ENCODE data around the gene SERPINB6. TPM values are rescaled to one million over a fixed set of nuclear protein-coding genes. Genes with fewer than 3 reads are reported as not detected.

SERPINB6 gene
- polyA plus RNA-seq, 1 of the 3 experiments (the other 2 are of a cell fraction) = 102 TPM

- Histone ChIP-seq H3K4me1 (ENCODE audit: control insufficient read depth in 1 of 2, insufficient read depth in 2 of 2, low read depth in 1 of 2, low read length in 1 of 2) (peaks cover 0 to 3% of the 10 kb centered on the region in 2 experiments; a peak in 1 of 4 replicates), H3K27ac (ENCODE audit: low read depth in 2 of 2, low read length in 1 of 2) (no peak overlapping the region), H3K9ac (no peak overlapping the region), H3K9me3 (no peaks in the 10 kb centered on the region), H3K9me2 (no peaks in the 10 kb centered on the region), H3K79me2 (ENCODE audit: insufficient read depth) (no peaks in the 10 kb centered on the region), H3K27me3 (ENCODE audit: insufficient read depth) (no peaks in the 10 kb centered on the region), H3F3A (replicated peaks; ENCODE audit: insufficient read depth) (no peaks in the 10 kb centered on the region), H4K20me1 (ENCODE audit: insufficient read depth) (no peaks in the 10 kb centered on the region), H3K36me3 (replicated peaks in 1 of 2; ENCODE audit: control insufficient read depth in 1 of 2, insufficient read depth in 2 of 2, low read length in 1 of 2) (peaks cover 0 to 9% of the 10 kb centered on the region in 2 experiments), H3K4me2 (no peak overlapping the region), H2AFZ (ENCODE audit: low read depth) (no peak overlapping the region), H3K4me3 (ENCODE audit: low read depth in 2 of 2, low read length in 1 of 2) (no peak overlapping the region)
- ChIA-PET POLR2A (no interaction called here), CTCF (interaction anchor here (0.8 to 1.5 kb wide), 3 partner anchors 9 to 67 kb away, joined by 3 to 5 read pairs (median 4); no protein-coding TSS in a partner anchor)
- no peak for TF ChIP-seq IRF3 (IDR thresholded peaks at IDR 0.05; ENCODE audit: low read depth, low read length)
- WGBS (ENCODE audit: low lambda C conversion rate) = 100% methylated on average over 1 of the region's 1 CpG
- no peak for DNase-seq
Measured at GRCh38 chr6:3019065-3019464, 47.7 kb upstream of the SERPINB6 start.

GRCh38 chr6:3017304-3017703 is 45.9 kb upstream of the SERPINB6 start:
- Histone ChIP-seq H3K4me1 (ENCODE audit: control insufficient read depth in 1 of 2, insufficient read depth in 2 of 2, low read depth in 1 of 2, low read length in 1 of 2) (no peaks in the 10 kb centered on the region; a peak in 1 of 4 replicates), H3K9me3 (no peaks in the 10 kb centered on the region), H3K27me3 (ENCODE audit: insufficient read depth) (no peaks in the 10 kb centered on the region), H3K36me3 (replicated peaks in 1 of 2; ENCODE audit: control insufficient read depth in 1 of 2, insufficient read depth in 2 of 2, low read length in 1 of 2) (peaks cover 0 to 12% of the 10 kb centered on the region in 2 experiments), H3K9ac (no peak overlapping the region), H3K27ac (ENCODE audit: low read depth in 2 of 2, low read length in 1 of 2) (no peak overlapping the region), H3K9me2 (no peaks in the 10 kb centered on the region), H3K4me3 (ENCODE audit: low read depth in 2 of 2, low read length in 1 of 2) (no peak overlapping the region), H4K20me1 (ENCODE audit: insufficient read depth) (no peaks in the 10 kb centered on the region), H2AFZ (ENCODE audit: low read depth) (no peak overlapping the region), H3F3A (replicated peaks; ENCODE audit: insufficient read depth) (no peaks in the 10 kb centered on the region), H3K4me2 (no peak overlapping the region), H3K79me2 (ENCODE audit: insufficient read depth) (no peaks in the 10 kb centered on the region)
- POLR2A ChIA-PET = no interaction called here
- WGBS (ENCODE audit: low lambda C conversion rate) = 90% methylated on average over 7 of the region's 9 CpGs
- no peak for DNase-seq
- TF ChIP-seq POLR2AphosphoS5 (IDR thresholded peaks at IDR 0.05; ENCODE audit: low read depth, low read length) (no peak), TEAD4 (IDR thresholded peaks at IDR 0.05; ENCODE audit: borderline replicate concordance, insufficient read depth) (no peak), FOXJ3 (CRISPR knock-in tag; IDR thresholded peaks at IDR 0.05) (no peak), RCOR1 (IDR thresholded peaks at IDR 0.05; ENCODE audit: low read length) (no peak), ZBTB33 (IDR thresholded peaks at IDR 0.05; ENCODE audit: borderline replicate concordance, low read depth) (no peak), CHD2 (IDR thresholded peaks at IDR 0.05; ENCODE audit: low read length, partially characterized antibody) (no peak), IRF3 (IDR thresholded peaks at IDR 0.05; ENCODE audit: low read depth, low read length) (no peak), MAX (IDR thresholded peaks at IDR 0.05; ENCODE audit: low read depth) (no peak), EZH2phosphoT487 (IDR thresholded peaks at IDR 0.05; ENCODE audit: borderline replicate concordance, low read depth) (no peak), RFX5 (IDR thresholded peaks at IDR 0.05; ENCODE audit: low read length) (no peak), RAD21 (IDR thresholded peaks at IDR 0.05; ENCODE audit: low read length) (no peak), JUND (IDR thresholded peaks at IDR 0.05) (no peak), CTCF (IDR thresholded peaks at IDR 0.05) (no peak), MXI1 (IDR thresholded peaks at IDR 0.05; ENCODE audit: low read depth, low read length) (no peak)
- CTCF ChIA-PET = interaction anchor here (1.7 kb wide), 1 partner anchor 29 kb away, joined by 3 read pairs; no protein-coding TSS in a partner anchor

Data from SK-N-SH (cell line).